Caco-2 (cell line): ENCODE measurements around the gene GNB2. TPM values are rescaled to one million over a fixed set of nuclear protein-coding genes. Genes with fewer than 3 reads are reported as not detected.

Experiments used
- Bru-seq: library from RNA; stranded (reverse); fragments of 400-500 nt; gene quantifications from one replicate; lab custom pipeline; 2021; lab: Mats Ljungman, UMichigan
- BruChase-seq, 2 experiments: library from RNA; stranded (reverse); fragments of 400-500 nt; gene quantifications; one replicate each; lab custom pipeline; 2021; lab: Mats Ljungman, UMichigan
- BruUV-seq: library from RNA; stranded (reverse); fragments of 400-500 nt; replicated peaks from 2 replicates; lab custom pipeline; 2021; lab: Mats Ljungman, UMichigan
- CTCF ChIA-PET: fragments of 300-600 bp; sonication (Branson Sonifier 250); formaldehyde crosslinking; loops from one replicate; lab custom pipeline; 2022; ENCODE audit warnings: antibody characterized with exemption; lab: Charles Lee
- POLR2A ChIA-PET: fragments of 300-600 bp; sonication (Branson Sonifier 250); formaldehyde crosslinking; loops from one replicate; lab custom pipeline; 2022; ENCODE audit warnings: antibody characterized with exemption; lab: Charles Lee
- DNase-seq, 2 experiments: peaks; one replicate each; pipeline versions ENCODE4 v3.0.0 to v3.0.0-alpha.2; 2020 to 2022
- H3K27me3 ChIP-seq: replicated peaks from 2 replicates; pipeline ENCODE4 v1.6.0; 2011; ENCODE audit warnings: low read length; ENCODE audit not compliant: control insufficient read depth, insufficient read depth
- H3K36me3 ChIP-seq: 2 replicates; pipeline ENCODE4 v1.5.1; 2011; ENCODE audit warnings: low read length; ENCODE audit not compliant: control insufficient read depth, insufficient read depth
- H3K4me1 ChIP-seq: fragments of 250-450 bp; sonication (Bioruptor Pico); 2 replicates; pipeline ENCODE4 v1.5.1; 2020; ENCODE audit warnings: mild to moderate bottlenecking
- H3K4me3 ChIP-seq: 2 replicates; pipeline ENCODE4 v1.5.1; 2011; ENCODE audit warnings: low read depth, mild to moderate bottlenecking, control low read depth, low read length
- H3K9me3 ChIP-seq: fragments of 250-450 bp; sonication (Bioruptor Pico); 2 replicates; pipeline ENCODE4 v1.5.1; 2020; ENCODE audit warnings: mild to moderate bottlenecking, moderate library complexity
- H3K27ac Mint-ChIP-seq: one replicate; pipeline ENCODE4 v1.8.0; 2022; ENCODE audit warnings: mixed read lengths; ENCODE audit not compliant: unreplicated experiment
- H3K27me3 Mint-ChIP-seq: one replicate; pipeline ENCODE4 v1.8.0; 2022; ENCODE audit warnings: mixed read lengths; ENCODE audit not compliant: insufficient read depth, unreplicated experiment
- H3K36me3 Mint-ChIP-seq: one replicate; pipeline ENCODE4 v1.8.0; 2022; ENCODE audit warnings: mild to moderate bottlenecking, mixed read lengths; ENCODE audit not compliant: insufficient read depth, unreplicated experiment
- H3K4me1 Mint-ChIP-seq: one replicate; pipeline ENCODE4 v1.8.0; 2022; ENCODE audit warnings: low read depth, mixed read lengths; ENCODE audit not compliant: unreplicated experiment
- H3K4me3 Mint-ChIP-seq: one replicate; pipeline ENCODE4 v1.8.0; 2022; ENCODE audit warnings: mild to moderate bottlenecking, moderate library complexity, mixed read lengths; ENCODE audit not compliant: unreplicated experiment
- H3K9me3 Mint-ChIP-seq: one replicate; pipeline ENCODE4 v1.8.0; 2022; ENCODE audit warnings: mixed read lengths; ENCODE audit not compliant: unreplicated experiment
- CTCF ChIP-seq, 2 experiments: fragments of 200-600 bp in 1 of 2; IDR thresholded peaks; 1 replicate in 1 of 2; 2 replicates in 1 of 2; pipeline versions ENCODE4 v1.5.1 to v1.8.0; 2011 to 2022; ENCODE audit warnings: antibody characterized with exemption in 1 of 2, control low read depth in 1 of 2, inconsistent platforms in 1 of 2, low read depth in 1 of 2, low read length in 1 of 2, mild to moderate bottlenecking in 1 of 2, moderate library complexity in 1 of 2; ENCODE audit not compliant: insufficient read depth in 1 of 2, severe bottlenecking in 1 of 2, unreplicated experiment in 1 of 2
- intact Hi-C: fragments of 100-400 bp; cut with micrococcal nuclease; formaldehyde crosslinking; loops from one replicate; pipeline ENCODE4 v1.10.0; 2022; ENCODE audit not compliant: unreplicated experiment
- long read RNA-seq: library from polyadenylated mRNA; stranded (forward); transcript quantifications from one replicate; pipeline ENCODE4 v2.0.0, GENCODE V29; 2022
- total RNA-seq: library from RNA; stranded (reverse); gene quantifications from 2 replicates; pipeline ENCODE4 v1.2.3, GENCODE V29; 2022

Gene GNB2
- total RNA-seq (200 and 216 TPM in 2 replicates), Bru-seq, nascent RNA (percentile 64 among the genes with signal in this experiment), BruChase-seq, experiment 1, labeled RNA remaining after a 2-hour chase (percentile 73 among the genes with signal in this experiment), BruChase-seq, experiment 2, labeled RNA remaining after a 6-hour chase (percentile 93 among the genes with signal in this experiment)
- long read RNA-seq, transcript GNB2-201 (10 exons, 1,878 nt), result major isoform, 106 of 231 reads
- long read RNA-seq, transcript GNB2-211 (6 exons, 1,702 nt), result minor isoform, 11 of 231 reads
- long read RNA-seq, partial matches to known transcripts, result 100 of 231 reads
- long read RNA-seq, other reads (novel, unspliced or antisense), result 12 of 231 reads

GRCh38 chr7:100673302-100673941, at the start of gene GNB2:
Gene GNB2, plus strand, starts transcription at chr7:100673740. Its CDS starts 2,526 bp downstream, at chr7:100676266.
- no peak for TF ChIP-seq CTCF (IDR thresholded peaks at IDR 0.05; ENCODE audit: insufficient read depth in 1 of 2, low read depth in 1 of 2, low read length in 1 of 2, severe bottlenecking in 1 of 2, unreplicated experiment in 1 of 2)
- no peaks in the 10 kb centered on the region for H3K9me3 Mint-ChIP-seq
- H3K4me1 Mint-ChIP-seq, result no peaks in the 10 kb centered on the region
- DNase-seq, result peak; percentile 100
- peaks cover 34% of the 10 kb centered on the region for H3K36me3 Mint-ChIP-seq
- H3K27ac Mint-ChIP-seq, result peak within 1 kb of the TSS; percentile 94
- no TSS peak for BruUV-seq
- peak within 1 kb of the TSS; percentile 85 for H3K4me3 Mint-ChIP-seq
- H3K27me3 Mint-ChIP-seq, result no peaks in the 10 kb centered on the region
- POLR2A ChIA-PET, result interaction anchor here (0.8 to 1.0 kb wide), 6 partner anchors 20 to 87 kb away, joined by 3 to 6 read pairs (median 5); partner anchors contain the start of genes FBXO24, GIGYF1, LRCH4 and MOSPD3
- H3K27me3 ChIP-seq, result no peaks in the 10 kb centered on the region
- intact Hi-C loops, result loop anchor here (1.0 to 2.0 kb wide), 5 partner anchors 21 to 87 kb away; partner anchors contain the start of genes FBXO24, LRCH4 and MOSPD3
- CTCF ChIA-PET, result interaction anchor here (0.6 to 1.0 kb wide), 8 partner anchors 18 to 154 kb away, joined by 3 to 10 read pairs (median 5); partner anchors contain the start of genes EPHB4, MOSPD3, PCOLCE and POP7
- no peaks in the 10 kb centered on the region for H3K4me1 ChIP-seq
- peak within 1 kb of the TSS; percentile 100 for H3K4me3 ChIP-seq
- no peaks in the 10 kb centered on the region for H3K9me3 ChIP-seq
- H3K36me3 ChIP-seq, result peaks cover 7% of the 10 kb centered on the region

DNA sequence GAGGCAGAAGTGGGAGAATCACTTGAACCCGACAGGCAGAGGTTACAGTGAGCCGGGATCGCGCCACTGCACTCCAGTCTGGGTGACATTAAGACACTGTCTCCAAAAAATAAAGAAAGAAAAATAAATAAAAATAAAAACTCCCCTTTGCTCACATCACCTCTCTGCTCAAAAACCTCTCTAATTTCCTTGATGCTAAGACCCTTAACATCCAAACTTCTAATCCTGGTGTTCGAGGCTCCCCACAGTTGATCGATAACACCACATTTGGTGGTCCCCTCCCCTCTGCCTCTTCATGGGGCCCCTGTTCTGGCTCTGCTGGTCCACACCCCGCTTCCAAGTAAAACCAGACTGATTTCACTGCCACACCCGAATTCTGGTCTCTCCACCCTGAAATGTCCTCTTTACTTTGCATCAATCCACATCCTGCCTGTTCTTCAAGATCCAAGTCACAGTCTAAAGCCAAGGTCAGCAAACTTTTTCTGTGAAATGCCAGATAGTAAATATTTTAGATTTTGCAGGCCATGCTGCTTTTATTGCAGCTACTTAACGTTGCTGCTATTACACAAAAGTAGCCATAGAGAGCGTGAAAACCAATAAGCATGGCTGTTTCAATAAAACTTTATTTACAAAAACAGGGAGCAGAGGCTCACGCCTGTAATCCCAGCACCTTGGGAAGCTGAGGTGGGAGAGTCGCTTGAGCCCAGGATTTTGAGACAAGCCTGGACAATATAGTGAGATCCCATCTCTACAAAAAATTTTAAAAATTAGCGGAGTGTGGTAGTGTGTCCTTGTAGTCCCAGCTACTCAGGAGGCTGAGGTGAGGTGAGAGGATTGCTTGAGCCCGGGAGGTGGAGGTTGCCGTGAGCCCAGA, 49.4 kb upstream of the GNB2 start:
- peaks cover 9% of the 10 kb centered on the region for H3K4me1 Mint-ChIP-seq
- no peaks in the 10 kb centered on the region for H3K9me3 ChIP-seq
- no peak overlapping the region for H3K4me3 ChIP-seq
- intact Hi-C loops, result no loop called here
- no peak for DNase-seq
- H3K36me3 Mint-ChIP-seq, result peaks cover 7% of the 10 kb centered on the region
- ChIA-PET POLR2A (no interaction called here), CTCF (no interaction called here)
- H3K9me3 Mint-ChIP-seq, result no peaks in the 10 kb centered on the region
- H3K4me3 Mint-ChIP-seq, result no peak overlapping the region
- H3K27me3 Mint-ChIP-seq, result no peaks in the 10 kb centered on the region
- TF ChIP-seq CTCF (IDR thresholded peaks at IDR 0.05; ENCODE audit: insufficient read depth in 1 of 2, low read depth in 1 of 2, low read length in 1 of 2, severe bottlenecking in 1 of 2, unreplicated experiment in 1 of 2), result no peak
- no TSS peak for BruUV-seq
- H3K27me3 ChIP-seq, result no peaks in the 10 kb centered on the region
- H3K4me1 ChIP-seq, result no peaks in the 10 kb centered on the region
- no peak overlapping the region for H3K27ac Mint-ChIP-seq
- H3K36me3 ChIP-seq, result no peaks in the 10 kb centered on the region
